GM19452 (cell line): ENCODE data around the gene TMEM45A.
"Not testable (repeated sequence)": the region's sequence is repeated elsewhere in the genome, so short reads cannot be mapped to it uniquely, and the experiment has no call there.

Experiments used
- ATAC-seq: cut with Tn5 transposase; IDR thresholded peaks from one replicate; pipeline ENCODE4 v1.9.1; 2021; ENCODE audit not compliant: unreplicated experiment

The TMEM45A gene

GRCh38 chr3:100492059-100493006, at the start of gene TMEM45A:
Gene TMEM45A (plus strand): TSS chr3:100492619. CDS start chr3:100555212, 62,593 bp downstream.
- ATAC-seq, result peak; percentile 97

DNA sequence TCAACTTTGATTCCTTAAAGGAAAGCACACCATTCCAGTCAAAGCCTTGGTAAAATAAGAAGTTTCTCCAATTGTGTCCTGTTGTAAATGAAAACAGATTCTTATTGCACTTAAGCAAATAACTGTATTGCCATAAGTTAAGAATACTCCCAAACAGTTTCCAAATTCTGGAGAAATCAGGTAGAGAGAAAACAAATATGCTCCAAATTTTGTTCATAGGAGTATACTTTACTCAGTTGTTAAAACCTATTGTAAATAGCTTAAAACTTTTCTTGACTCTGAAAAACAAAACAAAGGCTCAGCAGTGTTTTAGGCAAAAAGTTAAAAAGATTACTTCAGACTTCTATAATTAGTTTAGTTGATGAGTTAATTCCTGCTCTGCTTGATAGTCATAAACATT, 48.7 kb upstream of the TMEM45A start:
- no peak for ATAC-seq

- ATAC-seq, result not testable (repeated sequence)
These were observed 45.4 kb upstream of the TMEM45A start for GRCh38 chr3:100447067-100447466.

DNA sequence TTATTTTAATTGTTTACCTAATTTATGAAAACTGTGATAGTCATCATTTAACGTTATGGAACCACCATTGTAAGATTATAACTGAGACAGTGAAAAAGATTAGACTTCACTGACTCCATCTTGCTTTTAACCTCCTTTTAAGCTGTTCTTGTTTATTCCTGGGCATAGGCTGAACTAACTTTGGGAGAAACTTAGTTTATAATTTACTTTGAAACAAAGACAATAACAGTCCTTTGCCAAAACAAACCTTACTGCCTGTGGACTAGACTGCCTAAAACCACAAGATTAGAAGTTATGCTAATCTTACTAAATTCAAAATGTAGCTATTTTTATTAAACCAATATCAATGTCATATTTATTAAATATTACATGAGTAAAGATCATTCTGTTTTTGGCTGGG, 44.3 kb upstream of the TMEM45A start:
- no peak for ATAC-seq

DNA sequence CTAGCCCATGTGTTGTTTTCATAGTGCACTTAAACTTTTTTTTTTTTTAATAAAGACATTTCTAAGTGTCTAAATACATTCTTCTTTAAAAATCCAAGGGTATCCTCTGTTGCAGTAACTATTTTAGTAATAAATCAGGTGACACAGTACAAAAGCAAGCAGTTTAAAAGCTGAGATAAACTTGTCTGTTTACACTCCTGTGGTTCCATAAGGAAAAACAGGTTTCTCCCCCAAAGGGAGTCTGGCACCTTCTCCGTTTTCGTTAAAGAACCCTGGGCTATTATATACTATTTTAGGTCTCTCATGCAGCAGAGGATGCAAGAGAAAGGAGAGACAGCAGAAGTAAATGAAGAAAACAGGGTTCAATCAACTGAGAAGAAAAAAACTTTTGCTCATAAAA, 43.2 kb upstream of the TMEM45A start:
- ATAC-seq, result no peak

DNA sequence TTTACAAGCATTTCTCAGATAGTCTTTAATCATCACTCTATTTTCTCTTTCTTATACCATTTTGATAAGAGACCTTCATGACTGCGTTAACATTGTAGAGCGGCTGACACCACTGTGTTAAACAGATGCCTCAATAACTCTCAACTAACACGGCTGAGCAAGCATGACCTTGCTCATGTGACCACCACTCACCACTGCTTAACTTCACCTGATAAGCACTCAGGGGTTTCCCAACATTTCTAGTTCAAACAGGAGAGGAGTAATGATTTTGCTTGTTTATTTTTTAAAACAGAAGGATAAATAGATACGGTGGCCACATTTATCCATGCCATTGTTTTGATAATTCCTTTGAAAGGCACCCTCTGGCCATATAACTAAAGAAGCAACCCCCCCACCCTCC, 37.7 kb upstream of the TMEM45A start:
- no peak for ATAC-seq

DNA sequence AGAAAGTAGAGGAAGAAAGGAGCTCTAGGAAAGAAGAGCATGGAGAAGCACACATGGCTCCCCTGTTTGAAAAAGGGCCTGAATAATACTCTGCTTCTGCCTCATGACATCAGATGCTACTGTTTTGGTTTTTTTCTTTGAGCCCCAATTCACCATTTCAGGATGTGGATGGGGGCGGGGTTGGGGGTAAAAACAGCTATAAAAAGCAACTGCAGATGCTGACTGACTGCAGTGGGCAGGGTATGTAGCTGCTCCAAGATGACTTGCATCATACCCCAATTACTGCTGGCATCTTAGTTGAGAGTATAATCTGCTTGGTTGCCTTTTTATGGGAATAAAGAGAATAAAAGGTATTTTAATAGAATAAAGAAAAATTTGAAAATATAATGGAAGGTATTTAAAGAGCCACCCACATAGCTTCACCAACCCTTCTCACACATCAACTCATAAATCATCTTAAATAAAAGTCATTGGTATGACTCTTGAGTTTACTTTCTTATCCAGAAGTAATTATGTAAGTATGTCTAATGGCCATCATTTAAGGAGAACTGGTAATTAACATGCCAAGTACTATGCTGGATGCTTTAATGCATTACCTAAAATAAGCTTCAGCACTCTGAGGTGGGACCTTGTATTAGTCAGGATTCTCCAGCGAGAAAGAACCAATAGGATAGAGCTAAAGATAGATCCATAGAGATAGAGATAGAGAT, 36.4 kb upstream of the TMEM45A start:
- no peak for ATAC-seq

DNA sequence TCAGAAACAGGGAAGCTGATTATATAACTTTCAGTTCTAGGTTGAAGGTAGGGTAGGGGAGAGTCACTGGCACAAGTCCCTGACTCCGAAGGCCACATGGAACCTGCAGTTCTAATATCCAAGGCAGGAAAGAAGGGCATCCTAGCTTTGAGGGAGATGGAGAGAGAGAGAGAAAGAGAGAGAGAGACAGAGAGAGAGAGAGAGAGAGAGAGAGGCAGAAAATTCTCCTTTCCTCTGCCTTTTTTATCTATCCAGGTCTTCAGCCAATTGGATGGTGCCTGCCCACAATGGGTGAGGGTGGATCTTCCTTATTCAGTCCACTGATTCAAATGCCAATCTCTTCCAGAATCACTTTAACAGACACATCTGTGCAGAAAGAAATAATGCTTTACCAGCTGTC, 35.7 kb upstream of the TMEM45A start:
- ATAC-seq, result no peak

DNA sequence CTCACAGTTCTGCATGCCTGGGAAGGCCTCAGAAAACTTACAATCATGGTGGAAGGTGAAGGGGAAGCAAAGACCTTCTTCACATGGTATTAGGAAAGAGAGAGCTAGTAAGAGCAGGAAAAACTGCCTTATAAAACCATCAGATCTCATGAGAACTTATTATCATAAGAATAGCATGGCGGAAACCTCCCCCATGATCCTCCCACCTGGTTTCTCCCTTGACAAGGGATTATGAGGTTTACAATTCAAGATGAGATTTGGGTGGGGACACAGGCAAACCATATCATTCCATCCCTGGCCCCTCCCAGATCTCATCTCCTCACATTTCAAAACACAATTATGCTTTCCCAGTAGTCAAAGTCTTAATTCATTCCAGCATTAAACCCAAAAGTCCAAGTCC, 34.6 kb upstream of the TMEM45A start:
- no peak for ATAC-seq

- no peak for ATAC-seq
These were observed 33.6 kb upstream of the TMEM45A start for GRCh38 chr3:100458814-100459213.

DNA sequence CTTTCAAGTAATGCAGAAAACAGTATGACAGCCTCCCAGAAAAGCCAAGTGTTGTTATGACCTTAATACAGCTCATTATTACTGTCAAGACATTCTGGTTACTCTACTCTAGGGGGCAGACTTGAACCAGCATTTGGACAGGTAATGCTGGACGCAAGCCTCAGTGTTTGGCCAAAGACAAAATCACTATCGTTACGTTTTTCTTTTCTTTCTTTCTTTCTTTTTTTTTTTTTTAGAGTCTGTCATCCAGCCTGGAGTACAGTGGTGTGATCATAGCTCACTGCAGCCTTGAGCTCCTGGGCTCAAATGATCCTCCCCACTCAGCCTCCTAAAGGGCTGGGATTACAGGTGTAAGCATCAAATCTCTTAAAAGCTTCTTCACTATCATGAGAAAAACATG, 29.4 kb upstream of the TMEM45A start:
- peak; percentile 83 for ATAC-seq

DNA sequence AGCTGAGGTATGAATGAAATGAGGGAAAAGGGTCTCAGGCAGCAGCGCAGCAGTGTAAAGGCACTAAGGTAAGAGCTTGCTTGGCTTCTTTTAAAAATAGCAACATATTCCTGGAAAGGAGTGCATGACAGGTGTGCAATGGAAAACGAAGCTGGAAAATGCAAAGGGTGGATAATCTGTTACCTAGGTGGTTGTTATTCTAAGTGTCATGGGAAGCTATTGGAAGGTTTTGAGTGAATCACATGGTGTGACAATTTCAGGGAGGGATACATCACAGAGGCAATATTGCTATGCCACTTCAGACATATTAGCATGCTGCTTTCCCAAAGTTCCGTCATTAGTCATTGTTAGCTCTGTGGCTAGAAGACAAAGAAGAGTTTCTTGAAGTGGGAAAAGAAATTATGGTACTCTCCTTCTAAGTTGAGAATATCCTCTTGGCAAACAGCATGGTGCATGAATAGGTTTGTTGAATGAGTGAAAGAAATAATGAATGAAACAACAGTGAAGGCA, 28.7 kb upstream of the TMEM45A start:
- no peak for ATAC-seq

GRCh38 chr3:100465892-100466777, 26.3 kb upstream of the TMEM45A start:
- ATAC-seq, result peak; percentile 50

- ATAC-seq, result no peak
These were observed 25.3 kb upstream of the TMEM45A start for GRCh38 chr3:100467133-100467532.

GRCh38 chr3:100468676-100469075, 23.7 kb upstream of the TMEM45A start:
- ATAC-seq, result no peak

- ATAC-seq, result no peak
These were observed 21.5 kb upstream of the TMEM45A start for GRCh38 chr3:100470951-100471350.

GRCh38 chr3:100471444-100471843, 21.0 kb upstream of the TMEM45A start:
- no peak for ATAC-seq

DNA sequence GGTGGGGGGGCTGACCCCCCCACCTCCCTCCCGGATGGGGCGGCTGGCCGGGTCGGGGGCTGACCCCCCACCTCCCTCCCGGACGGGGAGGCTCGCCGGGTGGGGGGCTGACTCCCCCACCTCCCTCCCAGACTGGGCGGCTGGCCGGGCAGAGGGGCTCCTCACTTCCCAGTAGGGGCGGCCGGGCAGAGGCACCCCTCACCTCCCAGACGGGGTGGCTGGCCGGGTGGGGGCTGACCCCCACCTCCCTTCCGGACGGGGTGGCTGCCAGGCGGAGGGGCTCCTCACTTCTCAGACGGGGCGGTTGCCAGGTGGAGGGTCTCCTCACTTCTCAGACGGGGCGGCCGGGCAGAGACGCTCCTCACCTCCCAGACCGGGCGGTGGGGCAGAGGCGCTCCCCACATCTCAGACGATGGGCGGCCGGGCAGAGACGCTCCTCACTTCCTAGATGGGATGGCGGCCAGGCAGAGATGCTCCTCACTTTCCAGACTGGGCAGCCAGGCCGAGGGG, 14.5 kb upstream of the TMEM45A start:
- ATAC-seq, result not testable (repeated sequence)

- ATAC-seq, result not testable (repeated sequence)
These were observed 13.9 kb upstream of the TMEM45A start for GRCh38 chr3:100478521-100478920.

- no peak for ATAC-seq
These were observed 12.3 kb upstream of the TMEM45A start for GRCh38 chr3:100480081-100480480.

- ATAC-seq, result no peak
These were observed 10.2 kb upstream of the TMEM45A start for GRCh38 chr3:100482176-100482575.
